Stimulated activated CD8-positive, alpha-beta memory T cell treated with anti-CD3 and anti-CD28 coated beads, Interleukin-12 subunit alpha, Interleukin-12 subunit beta, amount 100 ng/mL, for 4 hours (primary cell): ENCODE data around the gene CCDC17.
"Not testable (repeated sequence)": the region's sequence is repeated elsewhere in the genome, so short reads cannot be mapped to it uniquely, and the experiment has no call there.

Source experiments
- DNase-seq: peaks from one replicate; pipeline ENCODE4 v3.0.0-alpha.2; 2020; ENCODE audit warnings: low read depth

Gene CCDC17

GRCh38 chr1:45621895-45622523, 1.8 kb downstream of the CCDC17 start:
- no peak for DNase-seq

GRCh38 chr1:45621501-45621836, 2.4 kb downstream of the CCDC17 start:
- DNase-seq = no peak

GRCh38 chr1:45620588-45621500, 3.0 kb downstream of the CCDC17 start:
- no peak for DNase-seq

GRCh38 chr1:45619149-45619921, 4.5 kb downstream of the CCDC17 start:
- no peak for DNase-seq

GRCh38 chr1:45617618-45618017, 6.2 kb downstream of the CCDC17 start:
- no peak for DNase-seq

GRCh38 chr1:45615885-45616284, 8.0 kb downstream of the CCDC17 start:
- DNase-seq = no peak

- no peak for DNase-seq
Observed at GRCh38 chr1:45612941-45613579, 10.8 kb downstream of the CCDC17 start.

- no peak for DNase-seq
Observed at GRCh38 chr1:45610589-45611226, 13.1 kb downstream of the CCDC17 start.

- DNase-seq = no peak
Observed at GRCh38 chr1:45608175-45609156, 15.4 kb downstream of the CCDC17 start.

GRCh38 chr1:45607404-45608074, 16.3 kb downstream of the CCDC17 start:
- DNase-seq = no peak

- no peak for DNase-seq
Observed at GRCh38 chr1:45604239-45604638, 19.6 kb downstream of the CCDC17 start.

- DNase-seq = not testable (repeated sequence)
Observed at GRCh38 chr1:45596765-45597164, 27.1 kb downstream of the CCDC17 start.

- DNase-seq = no peak
Observed at GRCh38 chr1:45594412-45594811, 29.4 kb downstream of the CCDC17 start.

- no peak for DNase-seq
Observed at GRCh38 chr1:45589861-45590260, 34.0 kb downstream of the CCDC17 start.

GRCh38 chr1:45586769-45587168, 37.1 kb downstream of the CCDC17 start:
- no peak for DNase-seq

GRCh38 chr1:45585496-45586075, 38.3 kb downstream of the CCDC17 start:
- DNase-seq = no peak

- DNase-seq = no peak
Observed at GRCh38 chr1:45585110-45585426, 38.8 kb downstream of the CCDC17 start.

- DNase-seq = peak; percentile 78
Observed at GRCh38 chr1:45584351-45585109, 39.3 kb downstream of the CCDC17 start.
